GM18868 (cell line): ENCODE results near the gene NDUFAF8.

ENCODE experiments used
- ATAC-seq: cut with Tn5 transposase; IDR thresholded peaks from one replicate; pipeline ENCODE4 v1.9.1; 2021; ENCODE audit warnings: mild to moderate bottlenecking, moderate library complexity; ENCODE audit not compliant: unreplicated experiment

The NDUFAF8 gene

DNA sequence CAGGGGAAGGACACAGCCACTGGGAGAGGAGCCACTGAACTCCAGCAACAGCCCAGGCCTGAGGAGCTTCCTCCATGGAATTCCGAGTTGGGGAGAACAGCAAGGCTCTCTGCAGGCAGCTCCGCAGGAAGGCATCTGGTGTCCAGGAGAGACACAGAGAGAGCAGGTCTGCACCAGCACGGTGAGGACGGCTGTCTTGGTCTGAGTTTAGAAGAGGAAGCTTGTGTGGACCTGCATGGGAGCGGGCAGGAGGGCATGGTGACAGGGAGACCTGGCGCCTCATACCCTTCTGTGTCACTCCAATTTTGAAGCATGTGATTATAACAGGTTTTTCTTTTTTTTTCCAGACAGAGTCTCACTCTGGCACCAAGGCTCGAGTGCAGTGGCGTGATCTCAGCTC is 49.6 kb downstream of the NDUFAF8 start:
- ATAC-seq, result no peak

DNA sequence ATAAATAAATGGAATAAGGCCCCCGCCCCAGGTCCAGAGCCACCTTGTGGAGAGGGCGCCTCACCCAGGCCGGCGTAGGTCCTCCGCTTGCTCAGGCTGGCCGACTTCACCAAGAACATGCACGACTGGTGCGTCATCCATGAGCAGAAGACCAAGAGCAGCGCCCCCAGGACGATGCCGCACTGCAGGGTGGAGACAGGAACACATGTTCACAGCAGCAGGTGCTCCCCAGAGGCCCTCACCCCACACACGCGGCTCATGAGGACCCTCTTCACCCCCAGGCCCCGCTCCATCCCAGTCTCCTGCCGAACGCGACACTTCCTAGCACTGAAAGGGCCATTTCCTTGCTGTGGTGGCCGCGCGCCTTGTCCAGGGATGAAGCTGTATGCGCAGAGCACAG is 50.5 kb downstream of the NDUFAF8 start:
- ATAC-seq, result no peak

DNA sequence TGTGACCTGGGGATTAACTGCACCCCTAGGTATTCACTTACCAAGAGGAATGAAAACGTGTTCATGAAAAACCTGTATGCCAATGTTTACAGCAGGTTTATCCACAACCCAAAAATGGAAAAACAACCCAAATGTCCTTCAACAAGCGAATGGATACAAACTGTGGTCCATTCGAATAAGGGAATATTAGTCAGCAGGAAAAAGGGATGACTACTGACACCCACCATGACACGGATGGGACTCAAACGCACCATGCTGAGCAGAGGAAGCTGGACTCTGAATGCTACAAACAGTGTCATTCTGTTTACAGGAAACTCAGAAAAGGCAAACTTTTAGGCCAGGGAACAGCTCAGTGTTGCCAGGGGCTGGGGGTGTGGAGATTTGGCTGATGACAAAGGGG is 51.1 kb downstream of the NDUFAF8 start:
- no peak for ATAC-seq
